ENCODE results near the gene UGGT1. TPM values are rescaled to one million over a fixed set of nuclear protein-coding genes. Genes with fewer than 3 reads are reported as not detected.

Gene UGGT1
- total RNA-seq, 1 experiment from 2014 or later, result 77.5 TPM

GRCh38 chr2:128237911-128238697 is 147.1 kb downstream of the UGGT1 start:
- no TSS peak for BruUV-seq (replicated peaks)
- ChIA-PET CTCF (interaction anchor here (0.7 kb wide), 1 partner anchor 1079 kb away, joined by 3 read pairs; no protein-coding TSS in a partner anchor), POLR2A (interaction anchor here (0.6 to 0.7 kb wide), 2 partner anchors 158 to 1037 kb away, joined by 3 read pairs; no protein-coding TSS in a partner anchor)
- H3K27me3 ChIP-seq (replicated peaks; ENCODE audit: control insufficient read depth, insufficient read depth, low read length), result no peaks in the 10 kb centered on the region
- H3K4me1 Mint-ChIP-seq (ENCODE audit: low read depth, unreplicated experiment), result no peaks in the 10 kb centered on the region
- no peak overlapping the region for H3K4me3 ChIP-seq (ENCODE audit: low read depth, low read length)
- TF ChIP-seq CTCF (IDR thresholded peaks at IDR 0.05; ENCODE audit: insufficient read depth in 1 of 2, low read depth in 1 of 2, low read length in 1 of 2, severe bottlenecking in 1 of 2, unreplicated experiment in 1 of 2), result no peak
- H3K4me3 Mint-ChIP-seq (ENCODE audit: unreplicated experiment), result no peak overlapping the region
- DNase-seq, result no peak
- peaks cover 6% of the 10 kb centered on the region for H3K27me3 Mint-ChIP-seq (ENCODE audit: insufficient read depth, unreplicated experiment)
- no peaks in the 10 kb centered on the region for H3K36me3 Mint-ChIP-seq (ENCODE audit: insufficient read depth, unreplicated experiment)
- H3K9me3 ChIP-seq, result no peaks in the 10 kb centered on the region
- H3K27ac Mint-ChIP-seq (ENCODE audit: unreplicated experiment), result no peak overlapping the region
- no peaks in the 10 kb centered on the region for H3K4me1 ChIP-seq
- H3K9me3 Mint-ChIP-seq (ENCODE audit: unreplicated experiment), result no peaks in the 10 kb centered on the region
- intact Hi-C loops (cut with micrococcal nuclease; ENCODE audit: unreplicated experiment), result loop anchor here (10.0 kb wide), 1 partner anchor 143 kb away; the partner anchor contains the start of gene UGGT1
- no peaks in the 10 kb centered on the region for H3K36me3 ChIP-seq (ENCODE audit: control insufficient read depth, insufficient read depth, low read length)

GRCh38 chr2:128241896-128242295 is 150.9 kb downstream of the UGGT1 start:
- no peak overlapping the region for H3K27ac Mint-ChIP-seq (ENCODE audit: unreplicated experiment)
- H3K4me1 Mint-ChIP-seq (ENCODE audit: low read depth, unreplicated experiment), result no peaks in the 10 kb centered on the region
- POLR2A ChIA-PET, result interaction anchor here (0.6 kb wide), 1 partner anchor 178 kb away, joined by 3 read pairs; no protein-coding TSS in a partner anchor

More at GRCh38 chr2:128241896-128242295, 150.9 kb downstream of the UGGT1 start:
- no peak for DNase-seq
- CTCF ChIA-PET, result no interaction called here
- intact Hi-C loops (cut with micrococcal nuclease; ENCODE audit: unreplicated experiment), result no loop called here
- BruUV-seq (replicated peaks), result no TSS peak
- Histone ChIP-seq H3K27me3 (replicated peaks; ENCODE audit: control insufficient read depth, insufficient read depth, low read length) (no peaks in the 10 kb centered on the region), H3K36me3 (ENCODE audit: control insufficient read depth, insufficient read depth, low read length) (no peaks in the 10 kb centered on the region), H3K9me3 (no peaks in the 10 kb centered on the region), H3K4me3 (ENCODE audit: low read depth, low read length) (no peak overlapping the region), H3K4me1 (no peaks in the 10 kb centered on the region)
- peaks cover 16% of the 10 kb centered on the region for H3K27me3 Mint-ChIP-seq (ENCODE audit: insufficient read depth, unreplicated experiment)
- no peak overlapping the region for H3K4me3 Mint-ChIP-seq (ENCODE audit: unreplicated experiment)
- no peak for TF ChIP-seq CTCF (IDR thresholded peaks at IDR 0.05; ENCODE audit: insufficient read depth in 1 of 2, low read depth in 1 of 2, low read length in 1 of 2, severe bottlenecking in 1 of 2, unreplicated experiment in 1 of 2)
- H3K9me3 Mint-ChIP-seq (ENCODE audit: unreplicated experiment), result no peaks in the 10 kb centered on the region
- no peaks in the 10 kb centered on the region for H3K36me3 Mint-ChIP-seq (ENCODE audit: insufficient read depth, unreplicated experiment)

Other genes starting within 250 kb of the UGGT1 start
- 61.9 and 65.0 TPM in 2 replicates for gene POLR2D, start 233.0 kb upstream of the UGGT1 start, total RNA-seq (2022)
- 28.1 and 29.3 TPM in 2 replicates for gene AMMECR1L, start 205.2 kb upstream of the UGGT1 start, total RNA-seq (2022)
- gene SAP130, start 63.1 kb upstream of the UGGT1 start, total RNA-seq (2022), result 41.0 and 43.3 TPM in 2 replicates
- gene HS6ST1, start 227.7 kb downstream of the UGGT1 start, total RNA-seq (2022), result 17.5 and 20.3 TPM in 2 replicates